Suprapubic skin (tissue), 2 donors: ENCODE data around the gene NXNL1.

Source experiments
- EP300 ChIP-seq: sonication (generic); formaldehyde crosslinking; IDR thresholded peaks from one replicate; pipeline ENCODE4 v1.6.1; 2017; ENCODE audit warnings: antibody characterized with exemption
- POLR2A ChIP-seq, 2 donors: fragments of 450-650 bp; IDR thresholded peaks; one replicate each; pipeline ENCODE4 v1.6.1; 2017; ENCODE audit warnings: antibody characterized with exemption in 2 of 2, mild to moderate bottlenecking in 2 of 2, moderate library complexity in 2 of 2

DNA sequence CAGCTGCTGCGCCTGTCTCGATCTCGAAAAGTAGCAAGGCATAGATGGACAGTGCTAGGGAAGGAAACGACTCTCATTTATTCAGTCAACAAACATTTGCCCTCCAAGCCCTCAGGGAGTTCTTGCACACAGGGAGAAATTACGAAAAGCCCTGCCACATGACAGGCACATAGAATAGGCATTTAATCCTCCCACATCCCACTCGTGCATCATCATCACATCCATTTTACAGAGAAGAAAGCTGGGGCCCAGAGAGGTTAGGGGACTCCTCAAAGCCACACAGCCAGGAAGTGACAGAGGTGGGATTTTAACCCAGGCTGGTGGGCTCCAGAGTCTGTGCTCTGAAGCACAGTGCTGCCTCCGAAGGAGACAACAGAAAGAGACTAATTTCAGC lies 23.9 kb downstream of the NXNL1 start:
- TF ChIP-seq EP300 (no peak), POLR2A (IDR thresholded peaks at IDR 0.05) (no peak)
